Endothelial cell of umbilical vein (primary cell): ENCODE data around the gene GSDME.

ENCODE experiments used
- POLR2A ChIP-seq: IDR thresholded peaks from 2 replicates; pipeline ENCODE4 v1.6.1; 2012; ENCODE audit warnings: low read depth, mild to moderate bottlenecking, control low read depth, low read length
- TF ChIP-seq, protein P1 (sequence below), 2 donors: IDR thresholded peaks; 1 replicate in 1 of 2; 2 replicates in 1 of 2; pipeline ENCODE4 v1.5.1; 2011; ENCODE audit warnings: low read length in 2 of 2, mild to moderate bottlenecking in 2 of 2, moderate library complexity in 2 of 2, control low read depth in 1 of 2, inconsistent platforms in 1 of 2, low read depth in 1 of 2; ENCODE audit not compliant: insufficient read depth in 1 of 2; ENCODE audit errors: extremely low read depth in 1 of 2

- TF ChIP-seq, protein P1, sequence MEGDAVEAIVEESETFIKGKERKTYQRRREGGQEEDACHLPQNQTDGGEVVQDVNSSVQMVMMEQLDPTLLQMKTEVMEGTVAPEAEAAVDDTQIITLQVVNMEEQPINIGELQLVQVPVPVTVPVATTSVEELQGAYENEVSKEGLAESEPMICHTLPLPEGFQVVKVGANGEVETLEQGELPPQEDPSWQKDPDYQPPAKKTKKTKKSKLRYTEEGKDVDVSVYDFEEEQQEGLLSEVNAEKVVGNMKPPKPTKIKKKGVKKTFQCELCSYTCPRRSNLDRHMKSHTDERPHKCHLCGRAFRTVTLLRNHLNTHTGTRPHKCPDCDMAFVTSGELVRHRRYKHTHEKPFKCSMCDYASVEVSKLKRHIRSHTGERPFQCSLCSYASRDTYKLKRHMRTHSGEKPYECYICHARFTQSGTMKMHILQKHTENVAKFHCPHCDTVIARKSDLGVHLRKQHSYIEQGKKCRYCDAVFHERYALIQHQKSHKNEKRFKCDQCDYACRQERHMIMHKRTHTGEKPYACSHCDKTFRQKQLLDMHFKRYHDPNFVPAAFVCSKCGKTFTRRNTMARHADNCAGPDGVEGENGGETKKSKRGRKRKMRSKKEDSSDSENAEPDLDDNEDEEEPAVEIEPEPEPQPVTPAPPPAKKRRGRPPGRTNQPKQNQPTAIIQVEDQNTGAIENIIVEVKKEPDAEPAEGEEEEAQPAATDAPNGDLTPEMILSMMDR (IDR thresholded peaks at IDR 0.05; ENCODE audit: extremely low read depth in 1 of 2, insufficient read depth in 1 of 2, low read depth in 1 of 2, low read length in 2 of 2), result no peak
- no peak for TF ChIP-seq POLR2A
Observed at GRCh38 chr7:24706211-24707170, 50.8 kb downstream of the GSDME start.
